Adipocyte (in vitro differentiated cells): ENCODE measurements around the gene TMEM218.
A peak's percentile ranks its signal among the peaks of the same experiment; 100 is the strongest.
"Not testable (repeated sequence)": the region's sequence is repeated elsewhere in the genome, so short reads cannot be mapped to it uniquely, and the experiment has no call there.

ENCODE experiments used
- DNase-seq: peaks from one replicate; pipeline ENCODE4 v3.0.0-alpha.2; 2015; ENCODE audit warnings: low read depth
- H3K27me3 ChIP-seq: replicated peaks from 2 replicates; pipeline ENCODE4 v1.7.0; 2013; ENCODE audit warnings: mild to moderate bottlenecking, low read length, moderate library complexity; ENCODE audit not compliant: control insufficient read depth, insufficient read depth
- H3K36me3 ChIP-seq: 2 replicates; pipeline ENCODE4 v1.7.0; 2013; ENCODE audit warnings: low read length, mild to moderate bottlenecking, moderate library complexity; ENCODE audit not compliant: control insufficient read depth, insufficient read depth, severe bottlenecking
- H3K4me1 ChIP-seq: 2 replicates; pipeline ENCODE4 v1.7.0; 2013; ENCODE audit warnings: mild to moderate bottlenecking, low read length, moderate library complexity; ENCODE audit not compliant: control insufficient read depth, insufficient read depth
- H3K4me3 ChIP-seq: 2 replicates; pipeline ENCODE4 v1.7.0; 2013; ENCODE audit warnings: mild to moderate bottlenecking, low read length, moderate library complexity
- H3K9ac ChIP-seq: 2 replicates; pipeline ENCODE4 v1.7.0; 2013; ENCODE audit warnings: mild to moderate bottlenecking, low read length, moderate library complexity
- H3K9me3 ChIP-seq: 2 replicates; pipeline ENCODE4 v1.7.0; 2013; ENCODE audit warnings: mild to moderate bottlenecking, low read length, moderate library complexity; ENCODE audit not compliant: control insufficient read depth

TMEM218 gene

DNA sequence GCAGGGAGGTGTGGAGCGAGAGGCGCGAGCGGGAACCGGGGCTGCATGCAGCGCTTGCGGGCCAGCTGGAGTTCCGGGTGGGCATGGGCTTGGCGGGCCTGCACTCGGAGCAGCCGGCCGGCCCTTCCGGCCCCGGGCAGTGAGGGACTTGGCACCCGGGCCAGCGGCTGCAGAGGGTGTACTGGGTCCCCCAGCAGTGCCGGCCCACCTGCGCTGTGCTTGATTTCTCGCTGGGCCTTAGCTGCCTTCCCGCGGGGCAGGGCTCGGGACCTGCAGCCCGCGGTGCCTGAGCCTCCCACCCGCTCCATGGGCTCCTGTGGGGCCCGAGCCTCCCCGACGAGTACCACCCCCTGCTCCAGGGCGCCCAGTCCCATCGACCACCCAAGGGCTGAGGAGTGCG is 21.9 kb downstream of the TMEM218 start:
- DNase-seq, H3K9ac ChIP-seq, H3K36me3 ChIP-seq, H3K27me3 ChIP-seq, H3K9me3 ChIP-seq, H3K4me3 ChIP-seq: not testable (repeated sequence)
- H3K4me1 ChIP-seq = peaks cover 11% of the 10 kb centered on the region

DNA sequence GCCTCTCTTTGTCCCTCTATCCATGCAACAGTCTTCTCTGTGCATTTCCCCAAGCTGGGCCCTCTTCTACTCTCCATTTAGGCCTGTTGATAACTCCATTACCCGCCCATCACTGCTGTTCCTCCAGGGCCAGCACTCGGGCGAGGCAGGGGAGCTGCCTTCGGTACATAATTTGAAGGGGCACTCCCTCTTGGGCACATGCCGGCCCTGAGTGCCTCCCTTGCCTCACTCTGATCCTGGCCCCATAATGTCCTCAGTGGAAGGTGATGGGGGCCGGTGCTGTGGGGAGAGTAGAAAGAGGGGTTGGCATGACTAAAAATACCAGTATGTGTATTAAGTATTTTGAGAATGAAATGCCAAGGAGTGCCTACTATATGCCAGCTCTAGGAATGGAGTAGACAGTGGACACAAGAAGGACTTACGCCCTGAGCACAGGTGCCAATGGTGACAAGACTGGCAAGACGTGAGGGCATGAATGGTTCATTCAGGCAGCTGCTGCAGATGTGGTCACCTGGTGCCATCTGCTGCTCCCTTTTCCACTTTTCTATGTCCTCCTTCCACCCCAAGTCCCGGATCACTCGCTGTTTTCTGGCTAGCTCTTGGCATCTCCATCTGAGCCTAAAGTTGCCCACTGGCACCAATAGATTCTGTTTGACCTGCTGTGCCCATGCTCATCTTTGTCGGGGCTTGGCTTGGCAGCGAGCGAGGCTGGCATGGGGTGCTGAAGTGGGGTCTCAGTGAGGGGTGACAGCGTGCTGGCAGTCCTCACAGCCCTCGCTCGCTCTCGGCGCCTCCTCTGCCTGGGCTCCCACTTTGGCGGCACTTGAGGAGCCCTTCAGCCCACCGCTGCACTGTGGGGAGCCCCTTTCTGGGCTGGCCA is 22.6 kb downstream of the TMEM218 start:
- Histone ChIP-seq H3K9ac (no peak overlapping the region), H3K4me1 (peaks cover 11% of the 10 kb centered on the region), H3K36me3 (no peaks in the 10 kb centered on the region), H3K27me3 (no peaks in the 10 kb centered on the region), H3K9me3 (no peaks in the 10 kb centered on the region), H3K4me3 (no peak overlapping the region)
- no peak for DNase-seq

DNA sequence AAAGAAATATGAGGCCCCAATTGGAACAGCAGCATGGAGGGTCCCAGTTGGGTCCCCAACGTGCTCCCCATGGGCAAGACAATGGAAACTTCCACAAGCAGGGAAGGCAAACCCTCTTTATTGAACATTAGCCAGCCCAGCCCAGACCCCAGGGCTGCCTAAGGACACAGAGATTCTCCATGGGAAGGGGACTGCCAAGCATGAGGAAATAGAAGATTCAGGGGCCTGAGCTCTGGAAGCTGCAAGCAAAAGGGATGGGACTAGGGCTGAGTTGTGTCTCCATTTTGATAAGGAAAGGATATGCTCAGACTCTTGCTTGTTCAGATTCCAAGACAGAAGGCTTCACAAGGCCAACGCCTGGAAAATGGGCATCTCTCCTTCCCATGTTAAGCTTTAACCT is 23.3 kb downstream of the TMEM218 start:
- Histone ChIP-seq H3K4me3 (no peak overlapping the region), H3K9ac (no peak overlapping the region), H3K4me1 (peaks cover 16% of the 10 kb centered on the region), H3K36me3 (no peaks in the 10 kb centered on the region), H3K9me3 (no peaks in the 10 kb centered on the region), H3K27me3 (no peaks in the 10 kb centered on the region)
- no peak for DNase-seq

DNA sequence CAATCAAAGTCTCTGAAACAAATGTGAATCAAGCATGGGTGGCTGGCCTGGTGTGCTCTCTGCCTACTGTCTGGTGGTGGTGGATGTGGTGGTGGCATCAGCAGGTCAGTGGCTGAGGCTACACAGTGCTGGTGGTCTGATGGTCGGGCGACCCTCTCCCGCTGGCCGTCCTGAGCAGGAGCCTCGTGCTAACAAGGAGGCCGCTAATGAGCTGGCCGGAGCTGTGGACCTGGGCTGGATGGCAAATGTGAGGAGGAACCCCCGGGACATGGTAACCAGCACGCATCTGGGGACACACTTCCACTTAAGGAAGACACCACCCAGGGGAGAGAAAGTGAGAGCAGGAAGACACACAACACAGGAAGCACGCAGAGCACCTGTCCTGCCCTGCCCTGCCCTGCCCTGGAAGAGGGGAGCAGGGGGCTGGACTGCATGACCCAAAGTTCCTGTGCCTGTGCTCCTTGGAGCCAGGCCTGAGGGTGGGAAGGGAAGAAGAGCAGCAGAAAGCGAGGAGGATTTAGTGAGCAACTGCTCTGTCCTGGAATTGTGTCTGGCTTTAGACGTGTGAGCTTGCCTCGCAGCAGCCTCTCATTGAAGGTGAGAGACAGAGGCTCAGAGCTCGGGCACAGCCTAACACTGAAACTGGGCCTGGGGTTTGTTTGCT is 24.7 kb downstream of the TMEM218 start:
- H3K9me3 ChIP-seq = no peaks in the 10 kb centered on the region
- H3K4me3 ChIP-seq = no peak overlapping the region
- H3K9ac ChIP-seq = no peak overlapping the region
- peaks cover 25% of the 10 kb centered on the region for H3K4me1 ChIP-seq
- DNase-seq = no peak
- no peaks in the 10 kb centered on the region for H3K36me3 ChIP-seq
- H3K27me3 ChIP-seq = no peaks in the 10 kb centered on the region

DNA sequence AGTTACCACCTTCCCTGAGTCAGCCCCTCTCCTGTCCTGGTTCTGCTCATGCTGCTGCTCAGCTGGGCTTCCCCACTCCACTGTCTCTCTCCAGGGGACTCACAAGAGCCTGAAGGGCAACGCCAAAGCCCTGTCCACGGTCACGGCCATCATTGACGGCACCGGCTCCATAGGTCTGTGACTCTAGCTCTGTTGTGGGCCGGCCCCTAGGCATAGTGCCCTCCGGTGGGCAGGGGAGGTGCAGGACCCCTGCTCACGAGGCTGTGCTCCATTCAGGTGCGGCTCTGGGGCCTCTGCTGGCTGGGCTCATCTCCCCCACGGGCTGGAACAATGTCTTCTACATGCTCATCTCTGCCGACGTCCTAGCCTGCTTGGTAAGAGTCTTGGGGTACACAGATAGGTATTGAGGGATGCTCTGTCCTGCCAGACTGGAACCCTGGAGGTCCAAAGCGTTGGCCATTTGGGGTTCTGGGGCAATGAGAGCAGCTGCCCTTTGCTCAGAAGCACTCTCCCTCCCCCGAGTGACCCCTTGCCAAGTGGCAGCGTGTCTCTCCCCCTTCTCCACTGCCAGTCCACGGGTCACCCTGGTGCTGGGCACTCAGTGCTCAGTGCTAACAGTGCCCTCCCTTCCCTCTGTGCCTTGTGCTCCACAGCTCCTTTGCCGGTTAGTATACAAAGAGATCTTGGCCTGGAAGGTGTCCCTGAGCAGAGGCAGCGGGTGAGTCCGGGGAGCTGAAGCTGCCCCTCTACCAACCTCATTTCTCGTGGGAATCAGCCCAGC is 25.9 kb downstream of the TMEM218 start:
- no peak overlapping the region for H3K4me3 ChIP-seq
- no peak for DNase-seq
- no peak overlapping the region for H3K9ac ChIP-seq
- H3K36me3 ChIP-seq = no peaks in the 10 kb centered on the region
- no peaks in the 10 kb centered on the region for H3K9me3 ChIP-seq
- no peaks in the 10 kb centered on the region for H3K27me3 ChIP-seq
- H3K4me1 ChIP-seq = peaks cover 15% of the 10 kb centered on the region

DNA sequence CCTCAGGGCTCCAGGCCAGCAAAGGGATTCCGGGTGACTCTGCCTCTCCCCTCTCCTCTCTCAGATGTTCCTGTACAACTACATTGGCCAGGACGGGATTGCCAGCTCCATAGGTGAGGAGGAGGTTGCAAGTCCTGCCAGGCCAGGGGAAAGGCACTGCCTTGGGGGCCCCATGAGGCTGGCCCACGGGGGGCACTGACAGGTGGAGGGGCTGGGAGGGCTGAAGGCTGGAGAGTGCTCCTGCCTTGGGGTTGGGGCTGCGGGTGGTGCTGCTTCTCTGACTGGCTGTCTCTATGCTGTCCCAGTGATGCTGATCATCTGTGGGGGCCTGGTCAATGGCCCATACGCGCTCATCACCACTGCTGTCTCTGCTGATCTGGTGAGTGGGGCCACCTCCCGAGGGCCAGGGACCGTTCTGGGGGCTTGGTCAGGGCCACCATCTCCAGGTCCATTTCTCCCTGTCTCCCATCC is 26.6 kb downstream of the TMEM218 start:
- H3K27me3 ChIP-seq = no peaks in the 10 kb centered on the region
- no peak for DNase-seq

DNA sequence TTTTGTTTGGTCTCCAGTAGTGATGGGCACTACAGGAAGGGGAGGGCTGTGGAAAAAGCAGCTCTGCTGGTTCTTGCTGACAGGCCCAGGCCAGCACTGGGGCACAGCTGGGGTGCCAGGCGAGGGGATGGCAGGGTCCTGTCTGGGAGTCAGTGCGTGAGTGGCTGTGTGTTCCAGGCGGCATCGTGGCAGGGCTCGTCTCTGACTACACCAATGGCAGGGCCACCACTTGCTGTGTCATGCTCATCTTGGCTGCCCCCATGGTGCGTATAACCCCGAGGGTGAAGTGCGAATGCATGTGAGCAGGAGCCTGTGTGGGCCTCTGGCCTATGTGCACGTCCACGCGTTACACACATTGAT is 27.4 kb downstream of the TMEM218 start:
- Histone ChIP-seq H3K9ac (no peak overlapping the region), H3K27me3 (no peaks in the 10 kb centered on the region), H3K9me3 (no peaks in the 10 kb centered on the region), H3K36me3 (no peaks in the 10 kb centered on the region), H3K4me1 (peaks cover 15% of the 10 kb centered on the region), H3K4me3 (no peak overlapping the region)
- DNase-seq = no peak

More for the DNA sequence above, 26.6 kb downstream of the TMEM218 start:
- Histone ChIP-seq H3K9me3 (no peaks in the 10 kb centered on the region), H3K9ac (no peak overlapping the region), H3K4me3 (no peak overlapping the region), H3K4me1 (peaks cover 15% of the 10 kb centered on the region), H3K36me3 (no peaks in the 10 kb centered on the region)

DNA sequence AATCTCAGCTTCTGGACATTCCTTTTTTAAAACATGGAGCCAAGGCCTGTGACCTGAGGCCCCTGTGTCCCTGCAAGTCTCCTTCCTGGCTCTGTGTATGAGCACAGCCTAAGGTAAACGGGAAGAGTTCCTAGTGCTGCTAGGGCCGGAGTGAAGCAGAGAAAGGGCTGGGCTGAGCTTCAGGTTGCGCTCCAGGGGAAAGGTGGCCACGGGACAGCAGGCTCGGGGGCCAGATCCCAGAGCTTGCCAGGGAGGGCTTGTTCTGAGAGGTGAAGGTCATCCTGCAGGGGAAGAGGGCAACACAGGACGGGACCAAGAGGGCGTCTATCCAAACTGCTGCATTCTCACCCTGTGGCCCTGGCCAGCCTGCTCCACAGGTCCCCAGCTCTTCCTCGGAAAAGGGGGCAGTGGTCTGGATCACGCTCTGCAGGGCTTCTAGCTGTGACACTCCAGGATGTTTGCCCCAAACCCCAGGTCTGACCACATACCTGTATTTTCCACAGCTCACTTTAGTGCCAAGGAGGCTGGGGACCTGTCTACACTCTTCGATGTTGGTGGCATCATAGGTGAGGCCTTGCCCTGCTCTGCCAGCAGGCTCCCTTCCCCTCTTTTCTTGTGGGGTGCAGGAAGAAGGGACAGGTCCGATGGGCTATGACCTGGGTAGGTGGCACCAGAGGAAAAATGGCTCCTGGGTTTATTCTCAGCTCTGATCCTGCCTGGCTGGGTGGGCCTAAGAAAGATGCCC is 27.9 kb downstream of the TMEM218 start:
- no peaks in the 10 kb centered on the region for H3K9me3 ChIP-seq
- H3K4me1 ChIP-seq = peaks cover 15% of the 10 kb centered on the region
- no peaks in the 10 kb centered on the region for H3K27me3 ChIP-seq
- peak overlapping the region; percentile 27 for H3K9ac ChIP-seq
- H3K36me3 ChIP-seq = no peaks in the 10 kb centered on the region
- DNase-seq = no peak
- peak overlapping the region; percentile 45 for H3K4me3 ChIP-seq

DNA sequence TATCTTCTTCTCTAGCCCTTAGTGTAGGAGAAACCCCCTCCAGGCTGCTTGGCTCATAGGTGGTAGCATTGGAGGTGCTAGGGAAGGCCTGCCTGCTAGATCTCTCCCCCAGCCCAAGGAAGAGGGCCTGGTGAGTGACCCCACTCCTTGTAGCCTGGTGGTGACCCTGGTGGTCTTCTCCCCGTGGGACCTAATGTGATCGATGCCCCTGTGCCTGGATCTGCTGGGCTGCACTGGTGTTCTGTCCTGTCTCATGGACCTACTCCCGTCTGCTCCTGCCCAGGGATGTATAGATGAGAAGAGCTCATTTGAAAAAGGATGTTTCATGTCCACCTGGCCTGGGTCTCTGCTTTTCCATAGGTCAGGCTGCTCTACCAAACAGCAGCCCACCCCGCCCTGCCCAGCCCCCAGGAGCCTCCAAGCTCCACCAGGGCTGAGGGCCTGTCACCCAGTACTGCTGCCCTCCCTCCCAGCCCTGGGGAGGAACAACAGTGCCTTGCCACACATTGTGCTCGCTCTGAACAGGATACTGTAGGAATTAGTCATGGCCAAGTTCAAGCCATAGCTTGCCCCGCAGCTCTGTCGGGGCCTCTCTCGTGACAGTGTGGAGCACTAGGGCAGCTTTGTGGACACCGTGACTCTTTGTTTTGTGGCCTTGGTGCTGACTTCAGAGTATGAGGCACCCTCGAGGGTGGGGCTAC is 28.7 kb downstream of the TMEM218 start:
- peak overlapping the region; percentile 27 for H3K9ac ChIP-seq
- no peaks in the 10 kb centered on the region for H3K27me3 ChIP-seq
- no peaks in the 10 kb centered on the region for H3K9me3 ChIP-seq
- peaks cover 15% of the 10 kb centered on the region for H3K4me1 ChIP-seq
- no peak overlapping the region for H3K4me3 ChIP-seq
- no peaks in the 10 kb centered on the region for H3K36me3 ChIP-seq
- peak; percentile 79 for DNase-seq

DNA sequence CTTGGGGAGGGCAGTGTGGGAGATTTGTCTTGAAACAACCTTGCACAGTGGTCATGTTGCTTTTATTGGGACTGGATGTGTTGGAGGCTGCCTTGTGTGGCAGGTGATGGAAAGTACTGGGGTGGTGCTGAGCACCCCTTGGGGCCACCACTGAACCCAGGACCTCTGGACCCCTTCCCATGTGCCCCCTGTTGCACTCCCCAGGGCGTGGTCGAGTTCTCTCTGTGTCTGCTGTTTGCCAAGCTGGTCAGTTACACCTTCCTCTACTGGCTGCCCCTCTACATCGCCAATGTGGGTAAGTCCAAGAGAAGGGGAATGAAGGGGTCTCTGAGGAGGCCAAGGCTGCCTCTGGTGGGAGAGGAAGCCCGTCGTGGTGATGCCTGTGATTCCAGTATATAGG is 29.4 kb downstream of the TMEM218 start:
- no peak for DNase-seq
- no peak overlapping the region for H3K9ac ChIP-seq

More for the DNA sequence above, 29.4 kb downstream of the TMEM218 start:
- Histone ChIP-seq H3K9me3 (no peaks in the 10 kb centered on the region), H3K4me3 (no peak overlapping the region), H3K36me3 (no peaks in the 10 kb centered on the region), H3K27me3 (no peaks in the 10 kb centered on the region), H3K4me1 (peaks cover 15% of the 10 kb centered on the region)
